Lung (tissue), 12 donors: ENCODE data around the gene USP32. TPM values are rescaled to one million over a fixed set of nuclear protein-coding genes. Genes with fewer than 3 reads are reported as not detected.

Experiments used
- ATAC-seq: fragments of 200-7000 bp; cut with Tn5 transposase; one replicate; pipeline ENCODE4 v1.9.1; 2020; ENCODE audit warnings: moderate number of reproducible peaks; ENCODE audit not compliant: insufficient read depth, low FRiP score
- DNase-seq, 3 donors: peaks; one replicate each; pipeline ENCODE4 v3.0.0-alpha.2; 2013 to 2017
- H3K27ac ChIP-seq, 2 donors: one replicate each; pipeline ENCODE4 v1.5.1; 2013; ENCODE audit warnings: mild to moderate bottlenecking in 2 of 2, moderate library complexity in 2 of 2, control low read depth in 1 of 2, inconsistent platforms in 1 of 2, low read depth in 1 of 2, low read length in 1 of 2
- H3K27me3 ChIP-seq, 3 donors: one replicate each; pipeline ENCODE4 v1.5.1; 2013; ENCODE audit warnings: low read length in 2 of 3; ENCODE audit not compliant: control insufficient read depth in 3 of 3, insufficient read depth in 3 of 3
- H3K36me3 ChIP-seq, 4 donors: one replicate each; pipeline ENCODE4 v1.5.1; 2013; ENCODE audit warnings: low read length in 4 of 4, mild to moderate bottlenecking in 1 of 4, moderate library complexity in 1 of 4; ENCODE audit not compliant: control insufficient read depth in 4 of 4, insufficient read depth in 4 of 4
- H3K4me1 ChIP-seq, 5 donors: one replicate each; pipeline ENCODE4 v1.5.1; 2013; ENCODE audit warnings: low read length in 5 of 5, mild to moderate bottlenecking in 2 of 5, moderate library complexity in 1 of 5; ENCODE audit not compliant: control insufficient read depth in 5 of 5, insufficient read depth in 5 of 5
- H3K4me3 ChIP-seq: one replicate; pipeline ENCODE4 v1.5.1; 2013; ENCODE audit warnings: mild to moderate bottlenecking, control low read depth, moderate library complexity
- H3K9ac ChIP-seq, 2 donors: one replicate each; pipeline ENCODE4 v1.5.1; 2013; ENCODE audit warnings: low read length in 2 of 2, control low read depth in 1 of 2; ENCODE audit not compliant: insufficient read depth in 1 of 2
- H3K9me3 ChIP-seq, 4 donors: one replicate each; pipeline ENCODE4 v1.5.1; 2013; ENCODE audit warnings: low read length in 3 of 4, mild to moderate bottlenecking in 1 of 4, moderate library complexity in 1 of 4; ENCODE audit not compliant: control insufficient read depth in 4 of 4, insufficient read depth in 3 of 4
- WGBS, 2 donors: extraction: QIAGEN DNeasy Blood & Tissue Kit; methylation state at CpG; one replicate each; pipeline ENCODE4 v1.1.7; 2013; 5-methylcytosine and 5-hydroxymethylcytosine counted together
- polyA plus RNA-seq, 2 donors: library from polyadenylated mRNA; stranded (reverse); fragments of 200-250 nt; gene quantifications; one replicate each; pipeline ENCODE4 v1.2.1, GENCODE V29; 2013
- total RNA-seq, 2 donors: library from RNA; depleted of rRNA in 1 of 2; stranded (reverse); fragments of >200 nt in 1 of 2; gene quantifications; one replicate each; pipeline ENCODE4 v1.2.1, GENCODE V29; 2014 to 2021
- TF ChIP-seq, protein P1 (sequence below): IDR thresholded peaks from 2 replicates; pipeline ENCODE4 v1.5.1; 2012; ENCODE audit warnings: mild to moderate bottlenecking; ENCODE audit errors: control extremely low read depth, extremely low read depth
- donor health status: control.
- donor health status: control.
- donor health status: Bipolar disorder and iron deficiency.
- donor health status: healthy.
- donor health status: DM: yes; HTN: yes; CAD: no.

The USP32 gene
- total and polyA plus RNA-seq, 4 donors: 18.2 to 96.6 (median 51.1) TPM

DNA sequence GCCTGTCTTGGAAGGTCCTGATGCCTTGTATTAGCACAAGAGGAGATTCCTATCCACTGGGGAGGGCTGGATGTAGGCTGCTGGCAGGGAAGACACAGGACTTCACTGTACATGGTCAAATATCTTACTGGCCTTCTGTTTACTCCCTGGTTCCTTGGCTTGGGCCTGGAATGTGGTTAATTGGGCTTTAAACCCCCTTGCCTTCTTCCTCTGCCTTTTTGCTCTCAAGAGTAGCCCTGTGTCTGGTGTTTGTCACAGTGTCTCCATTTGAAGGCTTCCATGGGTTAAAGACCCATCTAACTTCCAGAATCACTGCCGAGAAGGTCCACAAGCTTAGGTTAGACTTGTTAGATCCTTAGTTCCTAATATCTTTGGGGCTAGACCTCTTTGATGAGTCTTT lies 23.2 kb upstream of the USP32 start:
- peaks cover 0 to 8% (median 0%) of the 10 kb centered on the region in 5 donors for H3K4me1 ChIP-seq
- no peak overlapping the region for H3K9ac ChIP-seq
- no peaks in the 10 kb centered on the region for H3K9me3 ChIP-seq
- TF ChIP-seq, protein P1, sequence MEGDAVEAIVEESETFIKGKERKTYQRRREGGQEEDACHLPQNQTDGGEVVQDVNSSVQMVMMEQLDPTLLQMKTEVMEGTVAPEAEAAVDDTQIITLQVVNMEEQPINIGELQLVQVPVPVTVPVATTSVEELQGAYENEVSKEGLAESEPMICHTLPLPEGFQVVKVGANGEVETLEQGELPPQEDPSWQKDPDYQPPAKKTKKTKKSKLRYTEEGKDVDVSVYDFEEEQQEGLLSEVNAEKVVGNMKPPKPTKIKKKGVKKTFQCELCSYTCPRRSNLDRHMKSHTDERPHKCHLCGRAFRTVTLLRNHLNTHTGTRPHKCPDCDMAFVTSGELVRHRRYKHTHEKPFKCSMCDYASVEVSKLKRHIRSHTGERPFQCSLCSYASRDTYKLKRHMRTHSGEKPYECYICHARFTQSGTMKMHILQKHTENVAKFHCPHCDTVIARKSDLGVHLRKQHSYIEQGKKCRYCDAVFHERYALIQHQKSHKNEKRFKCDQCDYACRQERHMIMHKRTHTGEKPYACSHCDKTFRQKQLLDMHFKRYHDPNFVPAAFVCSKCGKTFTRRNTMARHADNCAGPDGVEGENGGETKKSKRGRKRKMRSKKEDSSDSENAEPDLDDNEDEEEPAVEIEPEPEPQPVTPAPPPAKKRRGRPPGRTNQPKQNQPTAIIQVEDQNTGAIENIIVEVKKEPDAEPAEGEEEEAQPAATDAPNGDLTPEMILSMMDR: no peak
- ATAC-seq (no peak), DNase-seq (no peak)
- no peaks in the 10 kb centered on the region for H3K36me3 ChIP-seq
- no peaks in the 10 kb centered on the region for H3K27me3 ChIP-seq
- WGBS, 2 donors: 94 to 96% methylated on average over 1 of the region's 1 CpG
- no peak overlapping the region for H3K27ac ChIP-seq
- no peak overlapping the region for H3K4me3 ChIP-seq

DNA sequence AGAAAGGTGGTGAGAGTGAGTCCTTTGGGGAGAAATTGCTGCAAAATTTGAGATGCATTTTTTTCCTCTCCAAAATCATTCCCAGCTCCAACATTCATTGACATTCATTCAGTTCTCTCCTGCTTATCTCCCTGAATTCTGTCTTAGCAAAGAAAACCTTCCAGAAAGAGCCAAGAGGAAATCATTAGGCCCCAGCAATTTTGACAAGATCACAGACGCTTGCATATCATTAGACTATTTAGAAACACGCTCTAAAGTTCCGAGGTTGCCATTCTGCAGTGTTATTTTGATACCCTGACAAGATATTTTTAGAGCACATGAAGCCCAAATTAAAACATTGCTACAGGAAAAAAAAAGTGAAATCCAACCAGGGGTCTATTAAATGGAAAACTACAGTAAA lies 20.8 kb upstream of the USP32 start:
- no peaks in the 10 kb centered on the region for H3K36me3 ChIP-seq
- H3K9me3 ChIP-seq: no peaks in the 10 kb centered on the region
- no peak overlapping the region for H3K4me3 ChIP-seq
- TF ChIP-seq, protein P1: no peak
- no peak overlapping the region for H3K9ac ChIP-seq
- H3K27ac ChIP-seq: no peak overlapping the region
- ATAC-seq (no peak), DNase-seq (peak in 2 of 3 donors; percentile 11 to 40)
- H3K4me1 ChIP-seq: peaks cover 0 to 5% (median 0%) of the 10 kb centered on the region in 5 donors
- no peaks in the 10 kb centered on the region for H3K27me3 ChIP-seq
- 80% methylated on average over 3 of the region's 3 CpGs for WGBS, 2 donors

DNA sequence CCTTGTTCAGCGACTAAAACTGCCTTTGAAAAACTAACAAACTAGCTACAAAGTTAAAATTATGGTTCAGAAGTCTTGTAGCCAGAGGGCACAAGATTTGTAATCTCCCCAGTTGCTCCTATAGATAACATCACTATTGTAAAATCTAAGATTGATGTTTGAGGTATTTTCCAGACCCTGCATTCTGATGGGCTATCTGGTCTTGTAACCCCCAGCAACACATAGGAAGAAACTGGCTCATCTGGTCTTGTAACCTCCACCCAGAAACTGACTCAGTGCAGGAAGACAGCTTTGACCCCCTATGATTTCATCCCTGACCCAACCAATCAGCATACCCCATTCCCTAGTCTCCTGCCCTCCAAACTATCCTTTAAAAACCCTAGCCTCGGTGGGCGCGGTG lies 18.1 kb upstream of the USP32 start:
- no peak for DNase-seq
- Histone ChIP-seq H3K4me1 (peaks cover 0 to 5% (median 0%) of the 10 kb centered on the region in 5 donors), H3K9ac (no peak overlapping the region), H3K27me3 (no peaks in the 10 kb centered on the region), H3K9me3 (no peaks in the 10 kb centered on the region), H3K4me3 (no peak overlapping the region), H3K27ac (no peak overlapping the region), H3K36me3 (no peaks in the 10 kb centered on the region)
- TF ChIP-seq, protein P1: no peak
- 96 to 97% methylated on average over 4 of the region's 4 CpGs for WGBS, 2 donors
- no peak for ATAC-seq

DNA sequence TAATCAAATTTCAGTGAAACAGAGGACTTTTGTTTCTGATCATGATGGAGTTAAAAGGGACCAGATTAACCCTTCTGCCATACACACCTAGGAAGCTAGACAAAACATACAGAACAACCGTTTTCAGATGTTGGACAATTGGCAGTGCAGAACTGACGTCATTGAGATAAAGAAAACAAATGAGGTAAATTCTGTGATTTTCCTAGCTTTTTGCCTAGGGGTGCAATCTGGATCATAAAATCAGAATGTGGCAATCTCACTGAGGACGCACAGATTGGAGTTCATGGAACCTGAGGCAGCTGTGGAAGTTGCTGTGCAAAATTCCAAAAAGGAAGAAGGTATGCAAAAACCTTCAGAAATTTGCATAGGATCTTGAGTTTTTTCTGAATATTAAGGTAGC lies 15.0 kb upstream of the USP32 start:
- Histone ChIP-seq H3K9me3 (no peaks in the 10 kb centered on the region), H3K27me3 (no peaks in the 10 kb centered on the region), H3K36me3 (no peaks in the 10 kb centered on the region), H3K9ac (no peak overlapping the region), H3K27ac (no peak overlapping the region), H3K4me1 (no peaks in the 10 kb centered on the region), H3K4me3 (no peak overlapping the region)
- 85 to 95% methylated on average over 3 of the region's 3 CpGs for WGBS, 2 donors
- ATAC-seq (no peak), DNase-seq (no peak)
- TF ChIP-seq, protein P1: no peak
